Esophagus squamous epithelium (tissue), 5 donors: Measurements from ENCODE around the gene DESI2. TPM values are rescaled to one million over a fixed set of nuclear protein-coding genes. Genes with fewer than 3 reads are reported as not detected.
"Not testable (repeated sequence)": the region's sequence is repeated elsewhere in the genome, so short reads cannot be mapped to it uniquely, and the experiment has no call there.

Experiments used
- DNase-seq: peaks from one replicate; lab custom pipeline; 2025; lab: John Stamatoyannopoulos, UW
- H3K27ac ChIP-seq, 4 donors: fragments of 200-600 bp; sonication (generic); one replicate each; pipeline ENCODE4 v1.5.1; 2016 to 2019; ENCODE audit warnings: mild to moderate bottlenecking in 1 of 4
- H3K27me3 ChIP-seq, 4 donors: fragments of 200-600 bp; sonication (generic); 1 replicate in 3 of 4; 2 replicates in 1 of 4; pipeline versions ENCODE4 v1.5.1 to v1.6.0; 2017 to 2021; ENCODE audit warnings: antibody characterized with exemption in 1 of 4
- H3K36me3 ChIP-seq, 3 donors: fragments of 200-600 bp; sonication (generic); one replicate each; pipeline ENCODE4 v1.5.1; 2016 to 2019
- H3K4me1 ChIP-seq, 3 donors: fragments of 200-600 bp; sonication (generic); one replicate each; pipeline ENCODE4 v1.5.1; 2017 to 2019
- H3K4me3 ChIP-seq, 4 donors: fragments of 200-600 bp; sonication (generic); 1 replicate in 3 of 4; 2 replicates in 1 of 4; pipeline ENCODE4 v1.5.1; 2016 to 2019; ENCODE audit warnings: mild to moderate bottlenecking in 2 of 4, moderate library complexity in 1 of 4
- H3K9me3 ChIP-seq, 3 donors: fragments of 200-600 bp; sonication (generic); one replicate each; pipeline ENCODE4 v1.5.1; 2016 to 2019
- CTCF ChIP-seq, 6 experiments: fragments of 450-650 bp in 4 of 6; fragments of 200-600 bp in 2 of 6; sonication (generic) in 2 of 6; IDR thresholded peaks; one replicate each; pipeline ENCODE4 v1.5.1; 2016 to 2019; ENCODE audit warnings: antibody characterized with exemption in 6 of 6, mild to moderate bottlenecking in 4 of 6, moderate library complexity in 4 of 6
- POLR2A ChIP-seq, 4 donors: fragments of 450-650 bp; IDR thresholded peaks; one replicate each; pipeline ENCODE4 v1.6.1; 2017; ENCODE audit warnings: antibody characterized with exemption in 4 of 4, mild to moderate bottlenecking in 4 of 4, moderate library complexity in 3 of 4
- WGBS, 2 donors: methylation state at CpG; one replicate each; pipeline ENCODE4 v1.1.5; 2018; 5-methylcytosine and 5-hydroxymethylcytosine counted together
- intact Hi-C: fragments of 100-400 bp; cut with DNase I; formaldehyde crosslinking; loops from one replicate; pipeline ENCODE4 v1.15.0; 2022
- total RNA-seq, 4 donors: library from RNA; depleted of rRNA; stranded (reverse); fragments of >200 nt; gene quantifications; one replicate each; pipeline ENCODE4 v1.1.0, GENCODE V29; 2016
- donor health status: DM: yes; HTN: yes; CAD: no.

Gene DESI2
- total RNA-seq, 4 donors from 2014 or later, result 18.8 to 32.0 (median 30.4) TPM

GRCh38 chr1:244665771-244666217 is 12.9 kb downstream of the DESI2 start:
- no peak for DNase-seq
- TF ChIP-seq POLR2A (IDR thresholded peaks at IDR 0.05), result no peak
- TF ChIP-seq CTCF (IDR thresholded peaks at IDR 0.05), result no peak
- Histone ChIP-seq H3K4me1 (peaks cover 0 to 8% (median 3%) of the 10 kb centered on the region in 3 donors), H3K9me3 (no peaks in the 10 kb centered on the region), H3K36me3 (peaks cover 0 to 2% (median 0%) of the 10 kb centered on the region in 3 donors), H3K27ac (no peak overlapping the region), H3K4me3 (no peak overlapping the region), H3K27me3 (no peaks in the 10 kb centered on the region)
- 52 to 84% methylated on average over 4 of the region's 4 CpGs for WGBS, 2 donors
- intact Hi-C loops, result no loop called here

- intact Hi-C loops, H3K4me1 ChIP-seq, H3K4me3 ChIP-seq, H3K36me3 ChIP-seq, H3K27me3 ChIP-seq, H3K9me3 ChIP-seq, DNase-seq, H3K27ac ChIP-seq: not testable (repeated sequence)
- 91 to 94% methylated on average over 6 of the region's 6 CpGs for WGBS, 2 donors
Observed at GRCh38 chr1:244666672-244667418, 13.9 kb downstream of the DESI2 start.

GRCh38 chr1:244667797-244668196 is 14.9 kb downstream of the DESI2 start:
- Histone ChIP-seq H3K27me3 (no peaks in the 10 kb centered on the region), H3K27ac (no peak overlapping the region), H3K9me3 (no peaks in the 10 kb centered on the region), H3K4me3 (no peak overlapping the region), H3K36me3 (no peaks in the 10 kb centered on the region), H3K4me1 (peaks cover 0 to 16% (median 3%) of the 10 kb centered on the region in 3 donors)
- no peak for DNase-seq
- WGBS, 2 donors, result 77 to 95% methylated on average over 2 of the region's 2 CpGs
- TF ChIP-seq CTCF (IDR thresholded peaks at IDR 0.05) (no peak), POLR2A (IDR thresholded peaks at IDR 0.05) (no peak)
- intact Hi-C loops, result no loop called here

GRCh38 chr1:244672946-244673682 is 20.2 kb downstream of the DESI2 start:
- no peaks in the 10 kb centered on the region for H3K9me3 ChIP-seq
- WGBS, 2 donors, result 47 to 50% methylated on average over 4 of the region's 4 CpGs
- H3K4me1 ChIP-seq, result peaks cover 0 to 21% (median 5%) of the 10 kb centered on the region in 3 donors
- intact Hi-C loops, result no loop called here
- peak overlapping the region in 2 of 4 donors; percentile 37 to 43 for H3K27ac ChIP-seq
- no peak for TF ChIP-seq CTCF (IDR thresholded peaks at IDR 0.05)
- TF ChIP-seq POLR2A (IDR thresholded peaks at IDR 0.05), result no peak
- no peaks in the 10 kb centered on the region for H3K36me3 ChIP-seq
- H3K27me3 ChIP-seq, result no peaks in the 10 kb centered on the region
- no peak for DNase-seq
- no peak overlapping the region for H3K4me3 ChIP-seq

- H3K9me3 ChIP-seq, result no peaks in the 10 kb centered on the region
- H3K36me3 ChIP-seq, result no peaks in the 10 kb centered on the region
- intact Hi-C loops, result no loop called here
- H3K27ac ChIP-seq, result no peak overlapping the region
- H3K27me3 ChIP-seq, result no peaks in the 10 kb centered on the region
- TF ChIP-seq POLR2A (IDR thresholded peaks at IDR 0.05) (no peak), CTCF (IDR thresholded peaks at IDR 0.05) (no peak)
- no peak for DNase-seq
- no peak overlapping the region for H3K4me3 ChIP-seq
- H3K4me1 ChIP-seq, result peaks cover 0 to 34% (median 10%) of the 10 kb centered on the region in 3 donors
- WGBS, 2 donors, result 66 to 71% methylated on average over 4 of the region's 4 CpGs
Observed at GRCh38 chr1:244674446-244674845, 21.5 kb downstream of the DESI2 start.
